Kidney (tissue), 14 donors: ENCODE data around the gene ENOPH1. TPM values are rescaled to one million over a fixed set of nuclear protein-coding genes. Genes with fewer than 3 reads are reported as not detected.
A peak's percentile ranks its signal among the peaks of the same experiment; 100 is the strongest.
"Not testable (repeated sequence)": the region's sequence is repeated elsewhere in the genome, so short reads cannot be mapped to it uniquely, and the experiment has no call there.

Source experiments
- DNase-seq, 5 donors: peaks; one replicate each; pipeline ENCODE4 v3.0.0-alpha.2; 2013 to 2020
- FAIRE-seq: peaks from 2 replicates; lab custom pipeline; 2012; peaks lifted over from hg19 to GRCh38; lab: Jason Lieb, UNC
- H3K27ac ChIP-seq, 2 donors: one replicate each; pipeline ENCODE4 v1.7.0; 2013; ENCODE audit warnings: low read depth in 2 of 2, low read length in 2 of 2, inconsistent platforms in 1 of 2
- H3K27me3 ChIP-seq: one replicate; pipeline ENCODE4 v1.7.1; 2013; ENCODE audit warnings: low read length, inconsistent platforms; ENCODE audit not compliant: control insufficient read depth, insufficient read depth
- H3K36me3 ChIP-seq, 3 donors: one replicate each; pipeline versions ENCODE4 v1.7.0 to v1.7.1; 2013; ENCODE audit warnings: low read length in 3 of 3, control low read depth in 1 of 3, inconsistent platforms in 1 of 3; ENCODE audit not compliant: insufficient read depth in 3 of 3, control insufficient read depth in 2 of 3
- H3K4me1 ChIP-seq, 3 donors: one replicate each; pipeline versions ENCODE4 v1.7.0 to v1.7.1; 2013; ENCODE audit warnings: low read length in 3 of 3, inconsistent platforms in 1 of 3, low read depth in 1 of 3; ENCODE audit not compliant: control insufficient read depth in 2 of 3, insufficient read depth in 2 of 3
- H3K4me3 ChIP-seq, 3 donors: one replicate each; pipeline versions ENCODE4 v1.7.0 to v1.8.1; 2013; ENCODE audit warnings: low read length in 3 of 3, control low read depth in 1 of 3, inconsistent platforms in 1 of 3
- H3K9ac ChIP-seq, 3 donors: one replicate each; pipeline versions ENCODE4 v1.7.0 to v1.7.1; 2013; ENCODE audit warnings: low read length in 3 of 3, control low read depth in 1 of 3, inconsistent platforms in 1 of 3
- H3K9me3 ChIP-seq, 3 donors: one replicate each; pipeline versions ENCODE4 v1.7.0 to v1.7.1; 2013; ENCODE audit warnings: low read length in 3 of 3, control low read depth in 1 of 3, inconsistent platforms in 1 of 3; ENCODE audit not compliant: control insufficient read depth in 2 of 3, insufficient read depth in 1 of 3
- intact Hi-C: fragments of 100-400 bp; cut with DNase I; formaldehyde crosslinking; loops from one replicate; pipeline ENCODE4 v1.11.1; 2022
- polyA plus RNA-seq: library from polyadenylated mRNA; stranded (reverse); fragments of 350-450 nt; fragmentation: Illumina TruSeq; extraction: RNeasy Lipid Tissue Mini Kit (QIAGEN cat#74804); gene quantifications from one replicate; pipeline ENCODE4 v1.2.3, GENCODE V29; 2014; ENCODE audit warnings: low read depth, low replicate concordance; ENCODE audit not compliant: insufficient read depth
- total RNA-seq: library from RNA; stranded (reverse); fragmentation: NEBNext Ultra II Directional; extraction: Animal tissue kit (Norgen Biotek cat#: 25700); gene quantifications from one replicate; pipeline ENCODE4 v1.2.1, GENCODE V29; 2021
- TF ChIP-seq, protein P1 (sequence below): IDR thresholded peaks from 3 replicates; pipeline ENCODE4 v1.5.1; 2012; ENCODE audit warnings: mild to moderate bottlenecking, moderate library complexity, borderline replicate concordance; ENCODE audit not compliant: insufficient read depth; ENCODE audit errors: extremely low read depth
- donor health status: control.
- donor health status: control.
- donor health status: control.
- donor health status: control.
- donor health status: control.
- donor health status: DM: yes; HTN: yes; CAD: no.
- donor health status: Normal renal cell carcinoma (clear cell type).

Gene ENOPH1
- total and polyA plus RNA-seq, 2 donors from 2014 or later: 30.3 to 36.0 TPM

GRCh38 chr4:82381661-82382296, 48.6 kb upstream of the ENOPH1 start:
- intact Hi-C loops: no loop called here
- FAIRE-seq (no peak), DNase-seq (no peak)

GRCh38 chr4:82382751-82383150, 47.6 kb upstream of the ENOPH1 start:
- DNase-seq: no peak

More at GRCh38 chr4:82381661-82382296, 48.6 kb upstream of the ENOPH1 start:
- Histone ChIP-seq H3K27me3 (no peaks in the 10 kb centered on the region), H3K4me1 (no peaks in the 10 kb centered on the region), H3K27ac (no peak overlapping the region), H3K36me3 (no peaks in the 10 kb centered on the region), H3K4me3 (no peak overlapping the region), H3K9me3 (no peaks in the 10 kb centered on the region), H3K9ac (no peak overlapping the region)
- TF ChIP-seq, protein P1, sequence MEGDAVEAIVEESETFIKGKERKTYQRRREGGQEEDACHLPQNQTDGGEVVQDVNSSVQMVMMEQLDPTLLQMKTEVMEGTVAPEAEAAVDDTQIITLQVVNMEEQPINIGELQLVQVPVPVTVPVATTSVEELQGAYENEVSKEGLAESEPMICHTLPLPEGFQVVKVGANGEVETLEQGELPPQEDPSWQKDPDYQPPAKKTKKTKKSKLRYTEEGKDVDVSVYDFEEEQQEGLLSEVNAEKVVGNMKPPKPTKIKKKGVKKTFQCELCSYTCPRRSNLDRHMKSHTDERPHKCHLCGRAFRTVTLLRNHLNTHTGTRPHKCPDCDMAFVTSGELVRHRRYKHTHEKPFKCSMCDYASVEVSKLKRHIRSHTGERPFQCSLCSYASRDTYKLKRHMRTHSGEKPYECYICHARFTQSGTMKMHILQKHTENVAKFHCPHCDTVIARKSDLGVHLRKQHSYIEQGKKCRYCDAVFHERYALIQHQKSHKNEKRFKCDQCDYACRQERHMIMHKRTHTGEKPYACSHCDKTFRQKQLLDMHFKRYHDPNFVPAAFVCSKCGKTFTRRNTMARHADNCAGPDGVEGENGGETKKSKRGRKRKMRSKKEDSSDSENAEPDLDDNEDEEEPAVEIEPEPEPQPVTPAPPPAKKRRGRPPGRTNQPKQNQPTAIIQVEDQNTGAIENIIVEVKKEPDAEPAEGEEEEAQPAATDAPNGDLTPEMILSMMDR: no peak

DNA sequence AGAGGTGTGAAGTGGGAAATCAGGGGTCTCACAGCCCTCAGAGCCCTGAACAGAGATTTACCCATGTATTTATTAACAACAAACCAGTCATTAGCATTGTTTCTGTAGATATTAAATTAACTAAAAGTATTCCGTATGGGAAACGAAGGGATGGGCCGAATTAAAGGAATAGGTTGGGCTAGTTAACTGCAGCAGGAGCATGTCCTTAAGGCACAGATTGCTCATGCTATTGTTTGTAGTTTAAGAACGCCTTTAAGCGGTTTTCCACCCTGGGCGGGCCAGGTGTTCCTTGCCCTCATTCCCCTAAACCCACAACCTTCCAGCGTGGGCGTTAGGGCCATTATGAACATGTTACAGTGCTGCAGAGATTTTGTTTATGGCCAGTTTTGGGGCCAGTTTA, 44.1 kb upstream of the ENOPH1 start:
- H3K9ac ChIP-seq, H3K36me3 ChIP-seq, H3K4me1 ChIP-seq, FAIRE-seq, H3K4me3 ChIP-seq, intact Hi-C loops, H3K27ac ChIP-seq, DNase-seq, H3K9me3 ChIP-seq, H3K27me3 ChIP-seq: not testable (repeated sequence)

More at GRCh38 chr4:82382751-82383150, 47.6 kb upstream of the ENOPH1 start:
- no peak for FAIRE-seq
- Histone ChIP-seq H3K27ac (no peak overlapping the region), H3K4me3 (no peak overlapping the region), H3K36me3 (no peaks in the 10 kb centered on the region), H3K9me3 (no peaks in the 10 kb centered on the region), H3K4me1 (no peaks in the 10 kb centered on the region), H3K27me3 (no peaks in the 10 kb centered on the region), H3K9ac (no peak overlapping the region)
- TF ChIP-seq, protein P1: no peak
- intact Hi-C loops: no loop called here

DNA sequence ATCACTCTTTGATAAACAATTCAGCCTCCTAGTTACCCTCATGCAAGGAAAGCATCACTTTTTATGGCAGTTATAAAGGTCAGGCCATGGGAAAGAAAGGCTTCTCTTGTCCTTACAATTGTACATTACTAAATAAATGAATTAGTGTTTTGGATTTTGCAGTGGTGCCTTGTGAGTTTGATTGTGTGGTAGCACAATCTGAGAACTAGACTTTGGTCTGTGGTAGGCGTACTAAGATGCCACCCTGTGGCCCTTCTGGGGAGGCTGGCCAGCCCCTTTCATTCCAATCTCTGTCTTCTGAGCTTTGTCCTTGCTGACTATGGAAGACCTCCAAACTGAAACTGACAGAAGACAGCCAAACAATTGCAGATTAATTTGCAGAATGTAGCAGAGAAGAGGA, 42.0 kb upstream of the ENOPH1 start:
- H3K27ac ChIP-seq: no peak overlapping the region
- H3K4me3 ChIP-seq: no peak overlapping the region
- TF ChIP-seq, protein P1: peak; percentile 7
- no peaks in the 10 kb centered on the region for H3K36me3 ChIP-seq
- H3K27me3 ChIP-seq: no peaks in the 10 kb centered on the region
- no peak for DNase-seq
- FAIRE-seq: no peak
- no peaks in the 10 kb centered on the region for H3K4me1 ChIP-seq
- intact Hi-C loops: no loop called here
- H3K9me3 ChIP-seq: no peaks in the 10 kb centered on the region
- H3K9ac ChIP-seq: no peak overlapping the region

- H3K4me1 ChIP-seq, FAIRE-seq, H3K9me3 ChIP-seq: not testable (repeated sequence)
These were observed 40.3 kb upstream of the ENOPH1 start for GRCh38 chr4:82390061-82390460.

More at GRCh38 chr4:82390061-82390460, 40.3 kb upstream of the ENOPH1 start:
- H3K36me3 ChIP-seq, intact Hi-C loops, H3K27ac ChIP-seq, DNase-seq, H3K4me3 ChIP-seq, H3K9ac ChIP-seq, H3K27me3 ChIP-seq: not testable (repeated sequence)
